K562 (cell line): ENCODE data around the gene CUEDC2. TPM values are rescaled to one million over a fixed set of nuclear protein-coding genes. Genes with fewer than 3 reads are reported as not detected.

ENCODE experiments used
- ATAC-seq: fragments of 200-7000 bp; cut with Tn5 transposase; 3 replicates; pipeline ENCODE4 v1.9.1; 2020; ENCODE audit warnings: moderate library complexity
- BruUV-seq: library from RNA; stranded (reverse); fragments of 400-500 nt; replicated peaks from 2 replicates; lab custom pipeline; 2021; lab: Mats Ljungman, UMichigan
- CTCF ChIA-PET: fragments of 300-600 bp; formaldehyde crosslinking; extraction: SDS; loops from one replicate; lab custom pipeline; 2021; ENCODE audit warnings: low intra/inter-chr PET ratio; lab: Yijun Ruan, JAX
- POLR2A ChIA-PET: fragments of 300-600, 350-650 bp; sonication (Branson Sonifier 250); formaldehyde crosslinking; extraction: SDS; loops from one replicate; lab custom pipeline; 2021; ENCODE audit warnings: antibody characterized with exemption, inconsistent platforms; lab: Yijun Ruan, JAX
- DNase-seq, 4 experiments: peaks; one replicate each; pipeline versions ENCODE4 v3.0.0 to v3.0.0-alpha.2; 2011 to 2018; ENCODE audit warnings: low spot score in 3 of 4, mixed read lengths in 3 of 4; ENCODE audit errors: extremely low read depth in 1 of 4
- FAIRE-seq: peaks from 2 replicates; lab custom pipeline; 2011; peaks lifted over from hg19 to GRCh38; lab: Jason Lieb, UNC
- H2AFZ ChIP-seq: 2 replicates; pipeline ENCODE4 v1.6.0; 2011; ENCODE audit warnings: low read depth, low read length, control low read depth, inconsistent platforms
- H3K27ac ChIP-seq: fragments of 200-600 bp; 3 replicates; pipeline ENCODE4 v1.8.0; 2011; ENCODE audit warnings: low read depth, mild to moderate bottlenecking, control low read depth, inconsistent platforms, low read length, moderate library complexity, mixed read lengths; ENCODE audit errors: extremely low read depth
- H3K27me3 ChIP-seq, 2 experiments: fragments of 300-600 bp in 1 of 2; 2 replicates in 1 of 2; 3 replicates in 1 of 2; pipeline versions ENCODE4 v1.6.0 to v1.8.0; 2011; ENCODE audit warnings: inconsistent platforms in 2 of 2, low read length in 2 of 2, mild to moderate bottlenecking in 1 of 2, mixed read lengths in 1 of 2, moderate library complexity in 1 of 2; ENCODE audit not compliant: control insufficient read depth in 2 of 2, insufficient read depth in 2 of 2
- H3K36me3 ChIP-seq: fragments of 300-600 bp; 3 replicates; pipeline ENCODE4 v1.8.0; 2011; ENCODE audit warnings: mild to moderate bottlenecking, low read length, inconsistent platforms; ENCODE audit not compliant: control insufficient read depth, insufficient read depth
- H3K4me1 ChIP-seq, 2 experiments: fragments of 200-600 bp in 1 of 2; replicated peaks in 1 of 2; 2 replicates in 1 of 2; 3 replicates in 1 of 2; pipeline versions ENCODE4 v1.5.1 to v1.8.0; 2011; ENCODE audit warnings: inconsistent platforms in 2 of 2, low read length in 2 of 2, mild to moderate bottlenecking in 1 of 2, mixed read lengths in 1 of 2, moderate library complexity in 1 of 2; ENCODE audit not compliant: control insufficient read depth in 2 of 2, insufficient read depth in 2 of 2
- H3K4me2 ChIP-seq: 2 replicates; pipeline ENCODE4 v1.6.1; 2011; ENCODE audit warnings: low read length, control low read depth, inconsistent platforms, mixed read lengths; ENCODE audit not compliant: insufficient read depth
- H3K4me3 ChIP-seq: fragments of 200-600 bp; sonication (generic), shearing (Covaris generic); 2 replicates; pipeline ENCODE4 v1.5.1; 2016; ENCODE audit warnings: control low read depth, inconsistent platforms
- H3K79me2 ChIP-seq: fragments of 200-600 bp; 3 replicates; pipeline ENCODE4 v1.8.0; 2011; ENCODE audit warnings: low read length, inconsistent platforms; ENCODE audit not compliant: control insufficient read depth, insufficient read depth
- H3K9ac ChIP-seq, 2 experiments: 2 replicates each; pipeline versions ENCODE4 v1.6.0 to v1.6.1; 2011; ENCODE audit warnings: low read depth in 2 of 2, low read length in 2 of 2, control low read depth in 1 of 2, inconsistent platforms in 1 of 2, mild to moderate bottlenecking in 1 of 2, mixed read lengths in 1 of 2; ENCODE audit not compliant: insufficient read depth in 1 of 2
- H3K9me1 ChIP-seq: one replicate; pipeline ENCODE4 v1.6.0; 2011; ENCODE audit warnings: inconsistent platforms, mild to moderate bottlenecking, low read length, moderate library complexity; ENCODE audit not compliant: control insufficient read depth, insufficient read depth
- H3K9me3 ChIP-seq: replicated peaks from 2 replicates; pipeline ENCODE4 v1.5.1; 2011; ENCODE audit warnings: low read depth, low read length, inconsistent platforms; ENCODE audit not compliant: control insufficient read depth, insufficient read depth
- H4K20me1 ChIP-seq: replicated peaks from 2 replicates; pipeline ENCODE4 v1.6.1; 2011; ENCODE audit warnings: low read length, inconsistent platforms, mixed read lengths; ENCODE audit not compliant: control insufficient read depth, insufficient read depth
- CBX1 ChIP-seq: sonication (generic); IDR thresholded peaks from 2 replicates; pipeline ENCODE4 v1.6.1; 2016; ENCODE audit warnings: antibody characterized with exemption, low read depth, mild to moderate bottlenecking
- HNRNPL ChIP-seq: fragments of 200-400 bp; formaldehyde crosslinking; IDR thresholded peaks from 2 replicates; pipeline ENCODE4 v1.6.1; 2017; ENCODE audit warnings: low read depth, mild to moderate bottlenecking, low read length
- HOXB6 ChIP-seq: fragments of 250-450 bp; sonication (Bioruptor Pico); IDR thresholded peaks from 2 replicates; pipeline ENCODE4 v1.5.1; 2022; ENCODE audit warnings: mild to moderate bottlenecking, borderline replicate concordance
- MGA ChIP-seq: fragments of 450-650 bp; IDR thresholded peaks from 2 replicates; pipeline ENCODE4 v1.6.1; 2016; ENCODE audit warnings: mild to moderate bottlenecking, moderate library complexity
- MYBL2 ChIP-seq, 2 experiments: fragments of 450-650 bp in 1 of 2; sonication (generic) in 1 of 2; formaldehyde crosslinking in 1 of 2; IDR thresholded peaks; 2 replicates each; pipeline versions ENCODE4 v1.6.1 to v1.8.1; 2017 to 2022; ENCODE audit warnings: borderline replicate concordance in 1 of 2, inconsistent platforms in 1 of 2, low read depth in 1 of 2, mild to moderate bottlenecking in 1 of 2, missing genetic modification reagents in 1 of 2, moderate library complexity in 1 of 2
- NFXL1 ChIP-seq: fragments of 450-650 bp; formaldehyde crosslinking; IDR thresholded peaks from 2 replicates; pipeline ENCODE4 v1.4.0; 2021; ENCODE audit warnings: mild to moderate bottlenecking
- RBM17 ChIP-seq: fragments of 200-400 bp; formaldehyde crosslinking; IDR thresholded peaks from 2 replicates; pipeline ENCODE4 v1.6.1; 2017; ENCODE audit warnings: low read depth, mild to moderate bottlenecking, low read length, borderline replicate concordance
- SIN3B ChIP-seq: fragments of 450-650 bp; IDR thresholded peaks from 2 replicates; pipeline ENCODE4 v1.6.1; 2017; ENCODE audit warnings: low read depth, mild to moderate bottlenecking, moderate library complexity
- SLC30A9 ChIP-seq: fragments of 250-450 bp; sonication (Bioruptor Pico); IDR thresholded peaks from 2 replicates; pipeline ENCODE4 v1.8.0; 2022; ENCODE audit warnings: mild to moderate bottlenecking, moderate library complexity
- ZKSCAN3 ChIP-seq: fragments of 250-450 bp; sonication (Bioruptor Pico); IDR thresholded peaks from 2 replicates; pipeline ENCODE4 v1.4.0; 2020
- ZNF23 ChIP-seq: fragments of 250-450 bp; sonication (Bioruptor Pico); IDR thresholded peaks from 2 replicates; pipeline ENCODE4 v1.4.0; 2020; ENCODE audit warnings: mild to moderate bottlenecking
- ZNF584 ChIP-seq: fragments of 200-800 bp; sonication (Bioruptor generic); IDR thresholded peaks from 2 replicates; pipeline ENCODE4 v1.6.1; 2016; ENCODE audit warnings: low read depth, mild to moderate bottlenecking, missing genetic modification characterization, missing compliant biosample characterization
- WGBS: fragments of 100-300 bp; shearing (Covaris generic); methylation state at CpG from one replicate; pipeline ENCODE4 v1.1.6; 2016; ENCODE audit warnings: low coverage, mixed read lengths; ENCODE audit not compliant: insufficient coverage; ENCODE audit errors: missing lambda C conversion rate; 5-methylcytosine and 5-hydroxymethylcytosine counted together
- in situ Hi-C: fragments of 300-500 bp; cut with MboI; formaldehyde crosslinking; loops from 4 replicates; pipeline ENCODE4 v1.15.0; 2018; ENCODE audit warnings: inconsistent platforms, mixed read lengths
- intact Hi-C: fragments of 100-400 bp; cut with micrococcal nuclease; formaldehyde crosslinking; loops from 2 replicates; pipeline ENCODE4 v1.14.2; 2022
- polyA plus RNA-seq, 8 experiments: library from polyadenylated mRNA; depleted of rRNA in 4 of 8; stranded (reverse) in 5 of 8; unstranded in 3 of 8; fragments of >200 nt; fragmentation: Nextera tagmentation in 2 of 8; fragmentation: Illumina TruSeq in 1 of 8; extraction: Ambion mirVana in 2 of 8; extraction: Trizol in 1 of 8; gene quantifications; 2 replicates each; pipeline versions ENCODE4 v1.2.1 to v1.2.3, GENCODE V29; 2011 to 2014; ENCODE audit warnings: inconsistent platforms in 1 of 8, missing spikeins in 1 of 8
- total RNA-seq, 7 experiments: library from RNA; depleted of rRNA in 6 of 7; stranded (reverse); fragments of >200 nt in 6 of 7; fragmentation: Illumina TruSeq in 2 of 7; extraction: Trizol in 2 of 7; gene quantifications; 2 replicates each; pipeline versions ENCODE4 v1.2.1 to v1.2.3, GENCODE V29; 2011 to 2021; ENCODE audit warnings: low replicate concordance in 1 of 7

Gene CUEDC2
- total and polyA plus RNA-seq, 9 of the 15 experiments (the other 6 are each of a cell fraction or from before 2014, with no cell fraction given): 8.5 to 48.9 (median 27.4) TPM

GRCh38 chr10:102396730-102397151 lies 35.6 kb downstream of the CUEDC2 start:
- POLR2A ChIA-PET: interaction anchor here (0.7 to 1.3 kb wide), 2 partner anchors 11 to 232 kb away, joined by 3 read pairs; no protein-coding TSS in a partner anchor
- Histone ChIP-seq H3K4me3 (no peak overlapping the region), H3K36me3 (peaks cover 16% of the 10 kb centered on the region; the same call in 1 of the 3 replicates), H3K4me2 (peak overlapping the region; percentile 11), H3K9me1 (no peaks in the 10 kb centered on the region), H3K9me3 (no peaks in the 10 kb centered on the region), H3K27me3 (no peaks in the 10 kb centered on the region), H3K79me2 (peaks cover 7% of the 10 kb centered on the region; the same call in 1 of the 3 replicates), H3K9ac (peak overlapping the region; percentile 65 to 90; a peak in 3 of 4 replicates), H2AFZ (no peak overlapping the region), H3K27ac (no peak overlapping the region), H4K20me1 (no peaks in the 10 kb centered on the region), H3K4me1 (peaks cover 14 to 54% of the 10 kb centered on the region in 2 experiments; a peak in 4 of 5 replicates)
- CTCF ChIA-PET: interaction anchor here (0.7 kb wide), 1 partner anchor 13 kb away, joined by 4 read pairs; no protein-coding TSS in a partner anchor
- FAIRE-seq (no peak), DNase-seq (no peak), ATAC-seq (no peak)
- intact Hi-C loops: loop anchor here (5.0 kb wide), 1 partner anchor 229 kb away; no protein-coding TSS in a partner anchor
- in situ Hi-C loops: loop anchor here (25.0 kb wide), 1 partner anchor 191 kb away; no protein-coding TSS in a partner anchor
- no TSS peak for BruUV-seq
- WGBS: 85% methylated on average over 12 of the region's 12 CpGs
- TF ChIP-seq ZKSCAN3 (CRISPR knock-in tag) (no peak), HNRNPL (no peak), RBM17 (no peak), CBX1 (no peak), HOXB6 (CRISPR knock-in tag) (no peak), SLC30A9 (CRISPR knock-in tag) (no peak), ZNF584 (CRISPR knock-in tag) (no peak), SIN3B (no peak), NFXL1 (CRISPR knock-in tag) (no peak), MYBL2 (IDR thresholded peaks at IDR 0.05; ENCODE audit: low read depth) (no peak), MYBL2 (CRISPR knock-in tag; IDR thresholded peaks at IDR 0.05; ENCODE audit: borderline replicate concordance) (no peak), ZNF23 (no peak), MGA (no peak)
